Gastroesophageal sphincter (tissue), 3 donors: ENCODE measurements around the gene S1PR1.

Source experiments
- CTCF ChIP-seq, 4 experiments: fragments of 200-600 bp in 2 of 4; fragments of 450-650 bp in 2 of 4; sonication (generic) in 1 of 4; IDR thresholded peaks; one replicate each; pipeline ENCODE4 v1.5.1; 2017 to 2019; ENCODE audit warnings: antibody characterized with exemption in 4 of 4, mild to moderate bottlenecking in 2 of 4, moderate library complexity in 2 of 4
- EP300 ChIP-seq: sonication (generic); formaldehyde crosslinking; IDR thresholded peaks from one replicate; pipeline ENCODE4 v1.6.1; 2017; ENCODE audit warnings: antibody characterized with exemption, mild to moderate bottlenecking
- POLR2A ChIP-seq, 2 donors: fragments of 450-650 bp; IDR thresholded peaks; one replicate each; pipeline ENCODE4 v1.6.1; 2017; ENCODE audit warnings: antibody characterized with exemption in 2 of 2, mild to moderate bottlenecking in 2 of 2, moderate library complexity in 1 of 2

- TF ChIP-seq CTCF (IDR thresholded peaks at IDR 0.05) (no peak), POLR2A (IDR thresholded peaks at IDR 0.05) (no peak), EP300 (no peak)
These were observed 37.2 kb upstream of the S1PR1 start for GRCh38 chr1:101199637-101199982.
